Amniotic epithelial cell (primary cell): ENCODE data around the gene ZNF532.

ENCODE experiments used
- DNase-seq: peaks from one replicate; pipeline ENCODE4 v3.0.0-alpha.2; 2010; ENCODE audit warnings: low read depth

ZNF532 gene

DNA sequence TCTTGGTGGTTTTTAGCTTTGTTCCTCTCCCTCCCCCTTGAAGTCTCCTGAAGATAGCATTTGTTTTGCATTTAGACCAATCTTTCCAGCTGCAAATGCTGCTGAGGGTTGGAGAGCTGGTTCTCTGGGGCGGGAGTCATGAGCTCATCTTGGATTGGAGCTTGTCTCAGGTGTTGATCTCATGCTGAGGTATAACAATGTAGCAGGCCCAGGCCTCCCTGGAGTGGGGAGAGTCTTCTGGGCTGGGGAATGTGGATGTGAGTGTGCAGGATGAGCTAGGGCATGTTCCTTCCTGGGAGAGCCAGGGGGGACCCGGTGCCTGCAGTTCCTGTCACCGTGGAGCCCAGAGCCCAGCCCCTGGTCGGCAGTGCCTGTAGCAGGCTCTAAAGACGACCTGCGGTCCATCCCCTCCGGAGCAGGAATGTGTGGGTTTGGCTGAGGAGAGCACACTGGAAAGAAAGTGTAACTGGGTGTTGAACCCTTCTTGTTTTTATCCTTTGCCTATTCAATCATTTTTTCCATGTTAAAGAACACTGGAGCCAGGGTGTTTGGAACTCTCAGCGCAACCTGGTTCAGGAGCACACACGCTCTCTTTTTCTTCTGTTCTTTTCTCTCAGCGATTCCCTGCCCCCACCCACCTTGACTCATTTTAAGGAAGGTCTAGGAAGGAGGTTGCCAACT lies 2.7 kb downstream of the ZNF532 start:
- DNase-seq, result no peak

DNA sequence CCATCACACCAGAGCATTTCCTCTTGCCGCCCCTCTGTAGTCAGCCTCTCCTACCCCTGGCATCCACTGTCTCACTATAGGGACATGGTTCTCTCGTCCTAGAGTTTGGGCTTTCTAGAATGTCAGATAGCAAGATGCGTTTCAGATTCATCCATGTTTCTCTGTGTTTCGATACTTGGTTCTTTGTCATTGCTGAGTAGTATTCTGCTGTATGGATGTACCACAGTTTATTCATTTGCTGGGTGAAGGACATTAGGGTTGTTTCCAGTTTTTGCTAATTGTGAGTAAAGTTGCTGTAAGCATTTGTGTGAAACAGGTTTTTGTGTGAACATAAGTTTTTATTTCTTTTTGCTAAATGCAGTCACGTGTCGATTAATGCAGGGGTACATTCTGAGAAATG lies 3.8 kb downstream of the ZNF532 start:
- no peak for DNase-seq

DNA sequence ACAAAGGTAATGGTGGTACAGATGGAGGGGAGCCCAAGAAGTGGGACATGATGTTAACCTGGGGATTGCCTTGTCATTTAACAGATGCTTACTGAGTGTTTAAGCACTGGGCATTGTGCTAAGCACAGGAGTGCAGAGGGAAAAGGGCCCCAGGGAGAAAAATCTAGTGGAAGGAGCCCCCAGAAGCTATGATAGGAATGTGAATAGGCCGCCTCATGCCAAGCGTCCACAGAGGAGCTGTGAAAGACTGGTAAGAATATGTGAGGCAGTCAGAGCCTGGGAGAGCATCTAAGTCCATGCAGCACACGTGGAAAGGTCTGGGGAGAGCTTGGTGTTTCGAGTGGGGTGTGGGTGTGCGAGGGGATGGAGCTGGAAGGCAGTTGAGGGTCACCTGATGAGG lies 5.5 kb downstream of the ZNF532 start:
- peak; percentile 54 for DNase-seq

DNA sequence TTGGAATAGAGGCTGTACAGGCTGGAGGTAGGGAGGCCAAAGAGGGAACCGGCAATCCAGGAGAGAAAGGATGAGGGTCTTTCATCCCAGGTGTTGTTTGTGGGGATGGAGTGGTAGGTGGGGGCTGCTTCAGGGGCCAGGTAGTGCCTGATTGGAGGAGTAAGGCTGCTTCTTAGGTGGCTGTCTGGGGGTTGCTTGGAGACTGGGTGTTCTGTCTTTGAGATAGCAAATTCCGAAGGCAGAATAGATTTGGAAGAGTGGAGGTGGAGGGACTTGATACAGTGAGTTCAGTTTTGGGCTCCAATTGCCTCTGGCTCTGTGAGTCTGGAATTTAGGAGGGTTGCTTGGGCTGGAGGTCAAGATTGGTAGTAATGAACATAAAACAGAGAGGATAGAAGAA lies 5.9 kb downstream of the ZNF532 start:
- no peak for DNase-seq

DNA sequence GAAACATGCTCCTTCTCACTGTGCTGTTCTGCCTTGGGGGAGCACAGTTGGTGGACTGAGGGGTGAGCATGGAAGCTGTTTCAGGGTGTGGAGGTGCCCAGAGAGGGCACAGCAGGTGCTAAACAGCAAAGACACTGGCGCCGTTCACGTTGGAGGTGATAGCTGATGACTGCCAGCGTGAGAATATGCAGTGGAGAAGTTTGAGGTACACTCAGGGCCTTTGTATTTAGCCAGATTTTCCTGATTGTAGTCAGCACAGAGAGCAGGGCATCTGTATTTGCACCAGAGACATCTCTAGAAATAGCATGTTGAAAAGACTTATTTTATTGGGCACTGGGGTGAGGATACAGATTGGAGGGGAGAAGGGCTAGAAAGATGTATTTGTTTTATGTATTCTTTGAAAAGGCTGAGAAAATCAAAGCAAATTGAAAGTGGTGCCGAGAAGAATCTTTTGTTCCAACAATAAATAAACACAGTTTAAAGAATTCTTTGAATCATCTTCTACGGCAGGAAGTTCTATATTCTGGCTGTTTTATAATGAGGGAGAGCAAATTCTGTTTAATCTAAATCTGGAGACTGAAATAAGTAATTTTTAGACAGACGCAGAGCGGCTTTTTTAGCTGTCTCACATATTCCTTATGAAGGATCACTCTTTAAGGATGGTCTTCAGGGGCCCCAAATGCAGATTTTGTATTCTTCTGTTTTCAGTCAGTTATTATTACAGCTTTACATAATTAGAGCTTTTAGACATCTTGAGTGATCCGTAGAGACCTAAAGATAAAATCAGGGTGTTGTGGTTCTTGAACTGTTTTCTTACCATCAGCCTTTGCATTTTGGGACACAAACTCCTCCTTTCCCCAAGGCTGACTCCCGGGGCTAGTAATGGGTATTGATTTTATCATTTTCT lies 7.1 kb downstream of the ZNF532 start:
- no peak for DNase-seq

DNA sequence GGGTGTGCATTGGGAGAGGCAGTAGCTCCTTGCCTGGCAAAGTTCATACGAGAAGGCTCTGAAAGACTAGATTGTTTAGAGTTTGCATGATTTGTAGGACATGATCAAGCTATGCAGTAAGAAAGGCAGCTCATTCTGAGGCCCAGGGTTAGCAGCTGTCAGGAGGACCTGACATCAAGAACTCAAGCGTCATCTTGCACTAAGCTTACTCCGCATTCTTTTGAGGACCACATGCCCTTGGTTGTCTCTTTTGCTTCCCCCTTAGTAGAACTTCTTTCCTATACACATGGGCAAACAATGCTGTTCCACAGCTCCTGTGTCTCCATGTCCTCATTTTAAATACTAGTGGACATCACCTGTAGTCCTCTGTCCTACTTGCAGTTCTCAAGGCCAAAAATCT lies 14.0 kb downstream of the ZNF532 start:
- no peak for DNase-seq

DNA sequence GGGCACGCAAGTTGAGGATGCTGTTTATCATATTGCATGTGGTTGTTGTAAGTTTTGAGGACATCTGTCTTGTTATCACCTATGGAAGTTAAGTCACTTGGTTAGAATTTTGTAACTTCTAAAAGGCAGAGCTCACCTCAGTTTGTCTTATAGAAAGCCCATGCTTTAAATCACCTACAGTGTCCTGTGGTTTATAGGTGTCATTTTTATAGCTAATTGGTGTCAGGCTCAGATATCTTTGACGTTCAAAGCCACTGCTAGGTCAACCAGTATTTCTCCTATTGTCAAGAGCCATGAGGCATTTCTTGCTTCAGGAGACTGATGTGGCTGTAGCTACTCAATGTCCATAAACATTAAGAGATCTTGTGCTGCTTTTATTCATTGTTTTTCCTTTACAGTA lies 16.8 kb downstream of the ZNF532 start:
- DNase-seq, result no peak

DNA sequence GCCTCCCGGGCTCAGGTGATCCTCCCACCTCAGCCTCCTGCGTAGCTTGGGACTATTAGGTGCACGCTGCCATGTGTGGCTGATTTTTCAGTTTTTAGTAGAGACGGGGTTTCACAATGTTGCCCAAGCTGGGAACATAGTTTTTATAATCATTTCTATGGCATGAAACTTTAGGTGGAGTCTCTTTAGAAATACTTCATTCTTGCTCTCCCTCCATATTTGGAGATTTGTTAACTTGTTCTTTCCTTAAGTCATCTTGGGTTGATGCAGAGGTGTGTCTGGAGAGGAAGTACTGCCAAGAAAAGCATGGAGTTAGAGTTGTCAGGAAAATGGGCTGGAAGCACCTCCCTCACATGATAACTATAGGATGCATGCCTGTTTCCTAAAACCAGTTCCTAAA lies 17.4 kb downstream of the ZNF532 start:
- no peak for DNase-seq

DNA sequence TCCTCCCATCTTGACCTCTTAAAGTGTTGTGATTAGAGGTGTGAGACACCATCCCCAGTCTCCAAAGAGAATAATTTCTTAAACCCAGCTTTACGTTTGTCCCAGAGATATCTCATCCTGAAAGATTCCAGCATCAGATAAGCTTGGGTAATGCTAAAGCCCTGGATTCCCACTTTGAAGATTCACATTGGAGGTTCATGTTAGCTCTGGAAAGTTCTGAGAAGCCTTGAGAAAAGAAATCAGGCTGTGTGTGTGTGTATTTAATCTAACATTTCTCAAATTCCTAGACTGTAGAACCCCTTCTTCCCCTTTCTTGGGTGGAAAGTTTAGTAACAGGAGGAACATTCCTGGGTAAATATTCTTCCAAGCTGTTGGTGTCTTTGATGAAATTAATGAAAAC lies 18.0 kb downstream of the ZNF532 start:
- peak; percentile 66 for DNase-seq

DNA sequence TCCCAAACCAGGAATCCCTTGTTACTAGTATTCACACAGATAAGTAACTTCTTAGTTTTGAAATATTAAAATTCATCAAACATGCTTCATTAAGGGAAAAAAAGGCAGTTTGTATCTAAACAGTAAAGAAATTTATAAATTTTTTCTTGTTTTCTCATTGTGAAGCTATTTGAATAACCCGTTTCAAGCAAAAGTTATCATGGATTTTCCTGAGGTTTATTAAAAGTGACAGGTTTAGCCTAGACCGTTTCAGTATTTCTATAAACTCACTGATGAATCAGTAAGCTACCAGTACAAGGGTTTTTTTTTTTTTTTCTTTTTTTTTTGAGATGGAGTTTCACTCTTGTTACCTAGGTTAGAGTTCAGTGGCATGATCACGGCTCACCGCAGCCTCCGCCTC lies 20.0 kb downstream of the ZNF532 start:
- DNase-seq, result no peak

DNA sequence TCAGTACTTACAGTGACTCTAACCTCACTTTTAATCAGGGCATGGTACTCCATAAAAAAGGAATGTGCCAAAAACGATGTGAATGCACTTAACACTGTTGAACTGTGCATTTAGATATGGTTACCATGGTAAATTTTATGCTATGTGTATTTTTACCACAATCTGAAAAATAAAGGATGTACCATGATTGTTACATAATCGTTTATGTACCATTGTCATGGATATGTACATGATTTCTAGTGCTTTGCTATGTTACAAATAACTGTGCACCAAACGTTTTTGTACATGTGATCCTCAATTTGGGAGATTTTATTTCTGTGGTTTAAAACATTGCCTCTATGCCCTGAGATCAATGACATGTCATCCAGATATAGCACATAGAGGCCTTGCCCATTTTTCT lies 21.8 kb downstream of the ZNF532 start:
- DNase-seq, result no peak

DNA sequence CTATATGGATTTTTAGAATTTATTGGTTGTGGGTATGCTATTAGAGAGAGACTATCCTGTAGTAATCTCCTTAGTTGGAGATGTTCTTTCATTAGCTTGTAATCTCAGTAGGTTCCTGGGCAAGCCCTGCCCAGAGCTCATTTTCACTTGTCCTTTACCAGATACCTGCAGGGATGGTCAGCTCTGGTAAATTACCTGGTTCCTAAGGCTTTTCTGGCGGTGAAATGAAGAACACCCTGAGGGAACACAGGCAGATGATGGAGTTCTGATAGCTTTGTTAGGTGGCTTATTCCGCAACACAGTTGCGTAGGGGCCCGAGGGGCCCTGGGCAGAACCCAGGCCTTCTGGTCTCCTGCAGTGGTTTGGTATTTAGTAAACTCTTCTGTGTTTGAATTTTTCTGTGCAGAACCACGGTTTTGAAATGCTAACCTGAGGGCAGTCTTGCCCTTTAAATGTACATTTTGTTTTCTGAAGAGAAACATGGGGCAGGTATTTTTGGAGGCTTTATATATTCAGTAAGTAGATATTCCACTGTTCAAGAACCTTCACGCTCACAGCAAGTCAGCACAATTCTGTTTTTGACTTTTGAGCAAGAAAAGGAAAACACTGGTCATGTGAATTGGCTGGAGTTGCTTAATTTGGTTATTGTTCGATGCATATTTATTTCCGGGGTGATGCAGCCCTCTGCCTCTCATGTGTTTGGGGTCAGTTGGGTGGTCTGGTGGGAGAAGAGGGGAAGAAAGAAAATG lies 22.4 kb downstream of the ZNF532 start:
- DNase-seq, result no peak

DNA sequence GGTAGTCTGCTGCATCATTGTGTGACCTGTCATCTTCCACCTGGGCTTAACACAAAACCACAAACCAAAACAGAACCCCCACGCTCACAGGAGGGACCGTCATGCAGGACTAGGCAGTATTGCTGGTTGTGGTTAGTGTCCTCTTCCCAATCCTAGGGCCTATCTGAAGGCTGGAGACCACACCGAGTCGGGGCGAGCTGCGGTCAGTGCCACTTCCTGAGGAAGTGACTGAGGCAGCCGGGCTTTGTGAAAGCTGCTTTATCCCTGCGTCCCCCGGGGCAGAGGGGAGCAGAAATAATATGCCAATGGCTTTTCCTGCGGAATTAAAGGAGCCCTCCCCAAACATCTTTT lies 22.9 kb downstream of the ZNF532 start:
- peak; percentile 80 for DNase-seq

DNA sequence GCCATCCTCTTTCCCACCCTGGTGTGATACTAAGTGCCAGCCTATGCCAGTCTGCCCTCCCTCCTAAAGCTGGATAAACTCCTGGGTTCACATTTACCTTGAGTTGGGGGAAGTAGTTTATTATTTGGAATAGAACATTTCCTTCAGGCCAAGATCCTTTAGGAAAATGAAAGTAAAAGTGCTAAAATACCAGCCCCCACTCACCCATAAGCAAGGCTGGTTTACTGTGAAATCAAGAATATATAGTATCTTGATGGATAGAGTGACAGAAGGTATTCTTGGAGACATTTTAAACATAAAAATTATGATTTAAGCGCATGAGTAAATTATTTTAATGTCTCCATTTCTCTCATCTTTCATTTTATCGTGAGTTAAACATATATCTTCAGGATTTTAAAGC lies 27.1 kb downstream of the ZNF532 start:
- DNase-seq, result peak; percentile 44

DNA sequence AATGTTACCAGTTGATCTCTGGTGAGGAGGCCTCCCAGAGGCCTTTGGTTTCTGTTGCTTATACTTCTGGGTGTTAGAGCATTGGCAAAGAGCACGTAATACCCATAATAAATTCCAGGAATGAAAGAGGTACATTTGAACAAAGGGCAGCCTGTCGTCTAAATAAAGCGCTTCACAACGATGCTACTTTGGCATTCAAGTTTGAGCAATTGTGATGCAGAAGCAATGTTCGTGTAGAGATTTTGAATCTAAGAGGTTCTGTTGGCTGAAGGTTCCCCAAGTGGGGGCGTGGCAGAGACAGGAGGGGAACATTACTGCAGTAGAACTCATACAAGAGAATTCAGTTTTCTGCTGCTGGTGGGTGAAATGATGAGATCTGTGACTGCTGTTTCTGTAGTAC lies 27.8 kb downstream of the ZNF532 start:
- DNase-seq, result no peak

DNA sequence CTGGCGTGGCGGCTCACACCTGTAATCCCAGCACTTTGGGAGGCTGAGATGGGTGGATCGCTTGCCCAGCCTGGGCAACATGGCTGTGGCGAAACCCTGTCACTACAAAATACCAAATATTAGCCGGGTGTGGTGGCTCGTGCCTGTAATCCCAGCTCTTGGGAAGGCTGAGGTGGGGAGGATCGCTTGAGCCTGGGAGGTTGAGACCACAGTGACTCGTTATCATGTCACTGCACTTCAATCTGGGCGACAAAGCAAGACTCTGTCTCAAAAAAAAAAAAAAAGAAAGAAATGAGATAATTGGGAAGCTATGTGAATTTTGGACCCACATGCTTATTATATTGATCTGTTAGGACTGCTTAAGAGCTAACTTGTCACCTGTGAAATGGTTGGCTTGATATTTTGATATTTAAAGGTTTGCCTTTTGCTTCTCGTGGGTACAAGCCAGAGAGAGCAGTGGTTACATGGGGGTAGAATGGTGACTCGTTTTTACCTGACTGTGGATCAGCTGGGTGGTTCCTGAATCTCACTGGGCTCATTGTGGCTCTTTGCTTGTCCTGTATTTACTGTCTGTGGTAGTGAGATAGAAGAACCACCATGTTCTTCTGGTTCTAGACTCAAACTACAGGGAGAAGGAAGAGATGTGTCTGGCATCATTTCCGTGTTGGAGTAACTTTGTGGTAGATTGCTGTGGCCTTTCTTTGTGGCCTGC lies 28.9 kb downstream of the ZNF532 start:
- DNase-seq, result no peak

DNA sequence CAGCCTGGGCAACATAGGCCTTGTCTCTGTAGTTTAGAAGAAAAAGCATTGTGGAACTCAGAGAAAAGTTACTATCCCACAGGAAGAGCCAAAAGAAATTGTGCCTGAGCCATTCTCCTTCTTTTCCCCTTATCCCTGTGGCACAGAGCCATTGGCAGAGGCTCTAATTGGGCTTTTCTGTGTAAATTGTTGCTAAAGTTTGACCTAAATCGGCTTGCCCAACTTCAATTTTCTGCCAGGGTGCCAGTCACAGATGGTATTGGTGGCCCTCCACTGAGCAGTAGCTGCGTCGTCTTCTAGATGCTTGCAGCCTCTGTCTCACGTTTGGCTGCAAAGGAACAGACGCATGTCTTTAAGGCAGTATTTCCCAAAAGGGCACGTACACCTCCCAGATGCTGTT lies 30.3 kb downstream of the ZNF532 start:
- DNase-seq, result no peak

DNA sequence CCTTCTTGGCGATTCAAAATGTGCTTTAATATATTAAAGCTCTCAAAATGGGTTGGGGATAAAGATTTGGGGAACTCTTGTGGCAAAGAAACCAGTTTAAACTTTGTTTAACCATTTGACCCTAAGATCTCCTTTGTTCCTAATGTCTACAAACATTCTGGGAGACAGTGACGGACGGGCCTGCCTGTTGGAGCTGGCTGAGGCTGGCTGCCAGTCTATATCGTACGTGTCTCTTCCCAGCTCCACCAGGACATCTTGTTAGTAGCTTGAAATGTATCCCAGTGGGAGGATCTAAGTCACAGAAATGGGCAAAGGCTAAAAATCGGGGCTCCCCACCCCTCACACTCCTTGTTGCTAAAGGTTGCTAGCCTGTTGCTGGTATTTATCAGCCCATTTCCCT lies 30.7 kb downstream of the ZNF532 start:
- no peak for DNase-seq

DNA sequence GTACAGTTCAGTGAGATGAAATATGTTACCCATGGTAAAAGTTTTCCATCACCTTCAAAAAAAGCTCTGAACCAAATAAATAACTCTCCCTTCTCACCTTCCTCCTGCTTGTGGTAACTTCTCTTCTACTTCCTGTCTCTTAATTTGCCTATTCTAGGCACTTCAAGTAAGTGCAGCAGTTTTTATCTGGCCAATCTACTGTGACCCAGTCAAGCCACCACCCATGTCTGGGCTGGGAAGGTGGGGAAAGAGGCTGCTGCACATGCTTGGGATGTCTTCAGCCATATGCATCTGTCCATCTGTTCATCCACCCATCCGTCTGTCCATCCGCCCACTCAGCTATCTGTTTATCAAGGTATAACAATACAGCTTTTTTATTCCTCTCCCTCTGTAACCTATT lies 31.6 kb downstream of the ZNF532 start:
- DNase-seq, result no peak

DNA sequence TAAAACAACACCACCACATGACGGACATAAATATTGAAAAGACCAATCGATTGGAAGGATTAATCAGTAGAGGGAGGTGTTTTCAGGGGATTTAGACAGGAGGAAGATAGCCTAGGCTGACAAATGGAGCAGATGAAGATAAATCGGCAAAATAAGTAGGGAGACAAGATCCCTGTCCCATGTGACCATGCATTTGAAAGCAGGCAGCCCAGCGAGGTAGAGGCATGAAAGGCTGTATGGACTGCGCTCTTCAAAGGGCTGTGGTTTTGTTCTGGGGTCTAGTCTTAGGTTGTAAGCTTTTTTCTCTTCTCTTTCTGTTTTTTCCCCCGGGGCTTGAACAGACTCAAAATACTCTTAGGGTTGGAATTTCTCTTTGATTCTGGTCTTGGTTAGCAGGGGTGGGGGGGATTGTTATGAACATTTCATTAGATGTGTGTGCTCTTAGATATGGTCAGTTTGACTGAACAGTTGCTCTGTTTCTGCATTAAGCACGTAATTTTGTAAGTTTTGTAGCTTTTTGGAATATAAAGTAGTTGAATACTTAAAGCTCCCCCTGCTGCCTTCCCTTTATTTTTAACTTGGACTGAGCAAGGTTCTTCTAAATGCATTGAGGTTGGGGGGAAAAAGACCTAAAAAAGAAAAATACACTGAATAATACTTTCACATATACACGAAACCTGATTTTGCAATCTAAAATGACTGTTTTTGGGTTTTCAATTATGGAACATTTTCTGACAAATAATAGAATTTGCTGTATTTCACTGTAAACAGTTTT lies 32.2 kb downstream of the ZNF532 start:
- no peak for DNase-seq

DNA sequence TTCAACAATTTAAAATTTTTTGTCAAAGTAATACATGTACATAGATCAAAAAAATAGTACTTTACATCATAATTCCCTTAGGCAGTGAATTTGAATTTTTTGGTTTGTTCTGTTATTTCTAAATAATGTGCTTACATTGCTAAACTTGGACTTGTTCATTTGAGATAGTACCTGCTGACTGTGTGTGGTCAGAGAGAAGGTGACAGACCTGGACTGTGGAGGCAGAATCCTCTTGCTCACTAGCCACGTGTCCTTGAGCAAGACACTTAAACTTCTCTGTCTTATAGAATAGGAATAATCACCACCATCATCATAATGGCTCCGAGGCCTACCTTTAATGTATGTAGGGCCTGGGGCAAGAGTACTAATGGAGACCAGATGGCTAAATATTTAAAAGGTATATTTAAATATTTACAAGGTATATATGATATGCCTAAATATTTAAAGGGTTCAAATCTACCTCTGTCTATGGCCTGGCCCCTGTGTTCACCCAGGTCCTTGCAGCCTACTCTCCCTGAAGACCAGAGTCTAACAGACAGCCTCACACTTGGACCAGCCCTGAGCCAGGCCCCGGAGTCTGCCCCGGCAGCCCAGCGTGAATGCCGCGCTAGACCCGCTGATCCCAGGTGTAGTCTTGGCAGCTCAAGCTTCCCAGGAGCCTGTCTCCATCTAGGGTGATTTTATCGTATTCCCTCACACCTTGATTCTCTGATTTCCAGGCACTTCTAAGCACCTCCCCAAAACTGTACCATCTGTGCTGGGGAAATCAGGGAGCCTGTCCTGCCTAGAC lies 33.5 kb downstream of the ZNF532 start:
- no peak for DNase-seq
